Ishikawa (cell line): ENCODE measurements around the gene ARID5B.

ENCODE experiments used
- CEBPB ChIP-seq: IDR thresholded peaks from 2 replicates; pipeline ENCODE4 v1.6.1; 2012
- CREB1 ChIP-seq: IDR thresholded peaks from 2 replicates; pipeline ENCODE4 v1.6.1; 2012; ENCODE audit warnings: low read depth
- EGR1 ChIP-seq: IDR thresholded peaks from 2 replicates; pipeline ENCODE4 v1.6.1; 2012
- EP300 ChIP-seq: IDR thresholded peaks from 2 replicates; pipeline ENCODE4 v1.6.1; 2012; ENCODE audit warnings: borderline replicate concordance
- FOXM1 ChIP-seq: IDR thresholded peaks from 2 replicates; pipeline ENCODE4 v1.6.1; 2012; ENCODE audit warnings: low read depth, borderline replicate concordance
- NFIC ChIP-seq: IDR thresholded peaks from 2 replicates; pipeline ENCODE4 v1.6.1; 2012
- RAD21 ChIP-seq: IDR thresholded peaks from 2 replicates; pipeline ENCODE4 v1.6.1; 2012; ENCODE audit warnings: low read depth
- REST ChIP-seq: IDR thresholded peaks from 2 replicates; pipeline ENCODE4 v1.6.1; 2012; ENCODE audit warnings: low read depth, mild to moderate bottlenecking
- TAF1 ChIP-seq: IDR thresholded peaks from 2 replicates; pipeline ENCODE4 v1.6.1; 2012; ENCODE audit warnings: low read depth, mild to moderate bottlenecking
- TCF12 ChIP-seq: IDR thresholded peaks from 2 replicates; pipeline ENCODE4 v1.6.1; 2012; ENCODE audit warnings: low read depth
- TEAD4 ChIP-seq: IDR thresholded peaks from 2 replicates; pipeline ENCODE4 v1.6.1; 2012
- YY1 ChIP-seq: IDR thresholded peaks from 2 replicates; pipeline ENCODE4 v1.6.1; 2012; ENCODE audit warnings: low read depth
- ZBTB7A ChIP-seq: IDR thresholded peaks from 2 replicates; pipeline ENCODE4 v1.6.1; 2012; ENCODE audit warnings: low read depth
- TF ChIP-seq, protein P1 (sequence below): IDR thresholded peaks from 2 replicates; pipeline ENCODE4 v1.6.1; 2012
- TF ChIP-seq, protein P2 (sequence below): IDR thresholded peaks from 2 replicates; pipeline ENCODE4 v1.6.1; 2012

The ARID5B gene

DNA sequence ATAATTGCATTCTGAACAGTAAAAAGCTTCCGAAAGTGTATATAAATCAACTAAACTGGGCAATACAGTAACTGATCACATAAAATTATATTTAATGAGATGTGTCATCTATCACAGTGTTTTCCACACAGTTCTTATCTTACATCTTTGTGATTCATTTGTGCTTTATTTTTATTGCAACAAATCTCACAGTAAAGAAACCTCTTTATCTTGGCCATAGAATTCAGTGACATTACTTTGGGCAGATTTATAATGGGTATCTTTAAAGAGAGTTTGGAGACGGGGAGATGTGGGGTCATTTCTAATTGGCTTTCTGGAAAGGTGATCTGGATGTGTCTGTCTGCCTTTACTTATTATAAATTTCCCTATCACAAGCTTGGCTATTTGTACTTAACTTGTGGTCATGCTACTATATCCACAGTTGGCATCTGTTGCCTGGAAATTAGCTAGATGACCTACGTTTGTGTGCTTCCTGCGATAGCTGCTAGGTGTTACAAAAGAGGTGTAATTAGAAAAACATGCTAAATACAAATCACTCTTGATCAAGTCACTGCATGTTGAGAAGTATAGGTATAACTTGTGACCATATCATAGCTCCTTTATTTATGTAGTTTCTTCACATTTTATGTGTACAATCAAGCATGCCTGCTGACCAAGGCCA is 123.8 kb downstream of the ARID5B start:
- TF ChIP-seq REST: no peak
- no peak for TF ChIP-seq TAF1
- TF ChIP-seq FOXM1: no peak
- TF ChIP-seq, protein P1, sequence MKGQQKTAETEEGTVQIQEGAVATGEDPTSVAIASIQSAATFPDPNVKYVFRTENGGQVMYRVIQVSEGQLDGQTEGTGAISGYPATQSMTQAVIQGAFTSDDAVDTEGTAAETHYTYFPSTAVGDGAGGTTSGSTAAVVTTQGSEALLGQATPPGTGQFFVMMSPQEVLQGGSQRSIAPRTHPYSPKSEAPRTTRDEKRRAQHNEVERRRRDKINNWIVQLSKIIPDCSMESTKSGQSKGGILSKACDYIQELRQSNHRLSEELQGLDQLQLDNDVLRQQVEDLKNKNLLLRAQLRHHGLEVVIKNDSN: no peak
- TF ChIP-seq YY1: no peak
- no peak for TF ChIP-seq CREB1
- TF ChIP-seq EP300: no peak
- TF ChIP-seq TEAD4: no peak
- TF ChIP-seq TCF12: no peak
- no peak for TF ChIP-seq CEBPB
- no peak for TF ChIP-seq NFIC
- no peak for TF ChIP-seq RAD21
- no peak for TF ChIP-seq EGR1
- TF ChIP-seq ZBTB7A: no peak
- TF ChIP-seq, protein P2, sequence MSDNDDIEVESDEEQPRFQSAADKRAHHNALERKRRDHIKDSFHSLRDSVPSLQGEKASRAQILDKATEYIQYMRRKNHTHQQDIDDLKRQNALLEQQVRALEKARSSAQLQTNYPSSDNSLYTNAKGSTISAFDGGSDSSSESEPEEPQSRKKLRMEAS: no peak

GRCh38 chr10:62025901-62026879 is 124.7 kb downstream of the ARID5B start:
- TF ChIP-seq TAF1 (no peak), TEAD4 (no peak), EGR1 (no peak), CEBPB (no peak), TCF12 (no peak), ZBTB7A (no peak), YY1 (no peak), NFIC (no peak), CREB1 (no peak), RAD21 (no peak), EP300 (no peak), FOXM1 (no peak), REST (no peak)
- TF ChIP-seq, protein P1: no peak
- TF ChIP-seq, protein P2: no peak

DNA sequence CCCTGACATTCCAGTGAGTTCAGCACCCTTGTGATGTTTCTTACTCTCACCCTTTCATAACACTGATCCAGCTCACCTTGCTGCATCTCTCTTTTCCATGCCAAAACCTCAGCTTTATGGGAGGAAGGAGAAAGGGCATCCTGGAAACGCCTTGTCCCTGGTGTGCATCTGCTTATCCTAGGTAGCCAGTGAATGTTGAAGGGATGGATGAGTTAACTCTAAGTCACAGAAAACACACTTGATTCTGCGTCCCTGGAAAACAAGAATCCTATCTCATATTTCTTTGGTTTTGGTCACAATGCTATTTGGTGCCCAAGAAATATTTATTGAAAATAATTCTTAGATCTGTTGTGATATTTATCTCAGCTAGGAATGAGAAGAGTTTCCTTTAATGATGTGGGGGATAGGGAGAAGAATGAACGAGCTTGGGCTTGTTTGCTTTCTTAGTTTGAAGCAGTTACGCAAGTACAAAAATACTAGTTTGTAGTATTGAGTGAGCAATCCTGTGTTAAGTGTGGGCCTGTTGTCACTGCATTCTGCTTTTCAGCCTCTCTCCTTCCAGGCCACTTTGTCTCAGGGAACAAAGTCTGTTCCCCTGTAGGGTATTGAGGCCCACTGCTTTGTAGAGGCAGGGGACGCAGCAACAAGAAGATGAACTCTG is 126.5 kb downstream of the ARID5B start:
- TF ChIP-seq EP300: no peak
- TF ChIP-seq TCF12: no peak
- no peak for TF ChIP-seq TAF1
- TF ChIP-seq, protein P2: no peak
- no peak for TF ChIP-seq CEBPB
- TF ChIP-seq CREB1: no peak
- no peak for TF ChIP-seq REST
- no peak for TF ChIP-seq ZBTB7A
- no peak for TF ChIP-seq RAD21
- TF ChIP-seq EGR1: no peak
- TF ChIP-seq TEAD4: no peak
- no peak for TF ChIP-seq FOXM1
- TF ChIP-seq YY1: no peak
- TF ChIP-seq, protein P1: no peak
- TF ChIP-seq NFIC: no peak
